ENCODE data around the gene IFT52. TPM values are rescaled to one million over a fixed set of nuclear protein-coding genes. Genes with fewer than 3 reads are reported as not detected.
"Not testable (repeated sequence)": the region's sequence is repeated elsewhere in the genome, so short reads cannot be mapped to it uniquely, and the experiment has no call there.

IFT52 gene
- total RNA-seq, 1 donor from 2014 or later = 19.0 TPM

- Mint-ChIP-seq H3K36me3 (ENCODE audit: low read depth) (no peaks in the 10 kb centered on the region), H3K4me3 (ENCODE audit: low read depth) (no peak overlapping the region), H3K4me1 (ENCODE audit: low read depth) (no peaks in the 10 kb centered on the region), H3K27me3 (ENCODE audit: low read depth) (no peaks in the 10 kb centered on the region), H3K9me3 (no peaks in the 10 kb centered on the region), H3K27ac (no peak overlapping the region)
- intact Hi-C loops (cut with micrococcal nuclease) = no loop called here
- no peak for DNase-seq (ENCODE audit: low spot score)
These were observed 19.0 kb upstream of the IFT52 start for GRCh38 chr20:43571771-43572170.

GRCh38 chr20:43572891-43573290, 17.8 kb upstream of the IFT52 start:
- no peaks in the 10 kb centered on the region for H3K36me3 Mint-ChIP-seq (ENCODE audit: low read depth)
- H3K27me3 Mint-ChIP-seq (ENCODE audit: low read depth) = no peaks in the 10 kb centered on the region
- no peak for DNase-seq (ENCODE audit: low spot score)
- H3K4me3 Mint-ChIP-seq (ENCODE audit: low read depth) = no peak overlapping the region
- no peaks in the 10 kb centered on the region for H3K9me3 Mint-ChIP-seq
- H3K4me1 Mint-ChIP-seq (ENCODE audit: low read depth) = no peaks in the 10 kb centered on the region
- intact Hi-C loops (cut with micrococcal nuclease) = no loop called here
- no peak overlapping the region for H3K27ac Mint-ChIP-seq

- no peak overlapping the region for H3K4me3 Mint-ChIP-seq (ENCODE audit: low read depth)
- intact Hi-C loops (cut with micrococcal nuclease) = no loop called here
- no peaks in the 10 kb centered on the region for H3K27me3 Mint-ChIP-seq (ENCODE audit: low read depth)
These were observed 14.6 kb upstream of the IFT52 start for GRCh38 chr20:43576108-43576507.

GRCh38 chr20:43579861-43580793, 10.6 kb upstream of the IFT52 start:
- H3K4me3 Mint-ChIP-seq (ENCODE audit: low read depth) = no peak overlapping the region
- no peaks in the 10 kb centered on the region for H3K36me3 Mint-ChIP-seq (ENCODE audit: low read depth)
- intact Hi-C loops (cut with micrococcal nuclease) = no loop called here
- H3K27me3 Mint-ChIP-seq (ENCODE audit: low read depth) = peaks cover 4% of the 10 kb centered on the region
- DNase-seq (ENCODE audit: low spot score) = no peak
- H3K4me1 Mint-ChIP-seq (ENCODE audit: low read depth) = no peaks in the 10 kb centered on the region
- H3K27ac Mint-ChIP-seq = no peak overlapping the region
- H3K9me3 Mint-ChIP-seq = no peaks in the 10 kb centered on the region

More at GRCh38 chr20:43576108-43576507, 14.6 kb upstream of the IFT52 start:
- H3K36me3 Mint-ChIP-seq (ENCODE audit: low read depth) = no peaks in the 10 kb centered on the region
- H3K27ac Mint-ChIP-seq = no peak overlapping the region
- no peaks in the 10 kb centered on the region for H3K9me3 Mint-ChIP-seq
- DNase-seq (ENCODE audit: low spot score) = no peak
- H3K4me1 Mint-ChIP-seq (ENCODE audit: low read depth) = no peaks in the 10 kb centered on the region

GRCh38 chr20:43583133-43583864, 7.4 kb upstream of the IFT52 start:
- Mint-ChIP-seq H3K36me3 (ENCODE audit: low read depth) (no peaks in the 10 kb centered on the region), H3K9me3 (no peaks in the 10 kb centered on the region), H3K4me1 (ENCODE audit: low read depth) (no peaks in the 10 kb centered on the region), H3K4me3 (ENCODE audit: low read depth) (no peak overlapping the region), H3K27ac (no peak overlapping the region), H3K27me3 (ENCODE audit: low read depth) (peaks cover 6% of the 10 kb centered on the region)
- intact Hi-C loops (cut with micrococcal nuclease) = no loop called here
- no peak for DNase-seq (ENCODE audit: low spot score)

GRCh38 chr20:43583982-43584432, 6.7 kb upstream of the IFT52 start:
- no peaks in the 10 kb centered on the region for H3K4me1 Mint-ChIP-seq (ENCODE audit: low read depth)
- H3K9me3 Mint-ChIP-seq = no peaks in the 10 kb centered on the region
- H3K27ac Mint-ChIP-seq = no peak overlapping the region
- DNase-seq (ENCODE audit: low spot score) = no peak
- intact Hi-C loops (cut with micrococcal nuclease) = no loop called here
- no peaks in the 10 kb centered on the region for H3K36me3 Mint-ChIP-seq (ENCODE audit: low read depth)
- peaks cover 6% of the 10 kb centered on the region for H3K27me3 Mint-ChIP-seq (ENCODE audit: low read depth)
- no peak overlapping the region for H3K4me3 Mint-ChIP-seq (ENCODE audit: low read depth)

GRCh38 chr20:43584448-43585136, 6.1 kb upstream of the IFT52 start:
- no peak overlapping the region for H3K4me3 Mint-ChIP-seq (ENCODE audit: low read depth)
- no peaks in the 10 kb centered on the region for H3K36me3 Mint-ChIP-seq (ENCODE audit: low read depth)
- intact Hi-C loops (cut with micrococcal nuclease) = no loop called here
- H3K27ac Mint-ChIP-seq = no peak overlapping the region
- no peaks in the 10 kb centered on the region for H3K4me1 Mint-ChIP-seq (ENCODE audit: low read depth)
- DNase-seq (ENCODE audit: low spot score) = no peak
- H3K9me3 Mint-ChIP-seq = no peaks in the 10 kb centered on the region
- H3K27me3 Mint-ChIP-seq (ENCODE audit: low read depth) = peaks cover 6% of the 10 kb centered on the region

GRCh38 chr20:43586641-43587040, 4.1 kb upstream of the IFT52 start:
- peaks cover 12% of the 10 kb centered on the region for H3K4me1 Mint-ChIP-seq (ENCODE audit: low read depth)
- H3K36me3 Mint-ChIP-seq (ENCODE audit: low read depth) = no peaks in the 10 kb centered on the region
- DNase-seq (ENCODE audit: low spot score) = no peak
- no peak overlapping the region for H3K27ac Mint-ChIP-seq
- H3K4me3 Mint-ChIP-seq (ENCODE audit: low read depth) = no peak overlapping the region
- no peaks in the 10 kb centered on the region for H3K9me3 Mint-ChIP-seq
- intact Hi-C loops (cut with micrococcal nuclease) = no loop called here
- peaks cover 6% of the 10 kb centered on the region for H3K27me3 Mint-ChIP-seq (ENCODE audit: low read depth)

GRCh38 chr20:43588526-43588925, 2.2 kb upstream of the IFT52 start:
- intact Hi-C loops (cut with micrococcal nuclease); H3K27me3 Mint-ChIP-seq (ENCODE audit: low read depth); H3K9me3 Mint-ChIP-seq; H3K4me3 Mint-ChIP-seq (ENCODE audit: low read depth); DNase-seq (ENCODE audit: low spot score); H3K27ac Mint-ChIP-seq; H3K36me3 Mint-ChIP-seq (ENCODE audit: low read depth): not testable (repeated sequence)
- H3K4me1 Mint-ChIP-seq (ENCODE audit: low read depth) = peaks cover 12% of the 10 kb centered on the region

- Mint-ChIP-seq H3K27ac (peak overlapping the region; percentile 93), H3K9me3 (no peaks in the 10 kb centered on the region), H3K4me1 (ENCODE audit: low read depth) (peaks cover 12% of the 10 kb centered on the region), H3K36me3 (ENCODE audit: low read depth) (peaks cover 9% of the 10 kb centered on the region), H3K4me3 (ENCODE audit: low read depth) (peak overlapping the region; percentile 87), H3K27me3 (ENCODE audit: low read depth) (peaks cover 2% of the 10 kb centered on the region)
- intact Hi-C loops (cut with micrococcal nuclease) = loop anchor here (1.0 to 5.0 kb wide), 3 partner anchors 75 to 722 kb away; partner anchors contain the start of genes FITM2 and SRSF6
- DNase-seq (ENCODE audit: low spot score) = no peak
These were observed 723 bp upstream of the IFT52 start for GRCh38 chr20:43590036-43590391.

GRCh38 chr20:43601960-43602359, 11.2 kb downstream of the IFT52 start:
- H3K27ac Mint-ChIP-seq; DNase-seq (ENCODE audit: low spot score); intact Hi-C loops (cut with micrococcal nuclease); H3K27me3 Mint-ChIP-seq (ENCODE audit: low read depth); H3K4me3 Mint-ChIP-seq (ENCODE audit: low read depth); H3K9me3 Mint-ChIP-seq; H3K4me1 Mint-ChIP-seq (ENCODE audit: low read depth): not testable (repeated sequence)
- peaks cover 16% of the 10 kb centered on the region for H3K36me3 Mint-ChIP-seq (ENCODE audit: low read depth)

- intact Hi-C loops (cut with micrococcal nuclease) = no loop called here
These were observed 12.4 kb downstream of the IFT52 start for GRCh38 chr20:43603124-43603523.

More at GRCh38 chr20:43603124-43603523, 12.4 kb downstream of the IFT52 start:
- no peaks in the 10 kb centered on the region for H3K9me3 Mint-ChIP-seq
- H3K27me3 Mint-ChIP-seq (ENCODE audit: low read depth) = no peaks in the 10 kb centered on the region
- no peak overlapping the region for H3K27ac Mint-ChIP-seq
- peaks cover 12% of the 10 kb centered on the region for H3K36me3 Mint-ChIP-seq (ENCODE audit: low read depth)
- no peak for DNase-seq (ENCODE audit: low spot score)
- no peaks in the 10 kb centered on the region for H3K4me1 Mint-ChIP-seq (ENCODE audit: low read depth)
- H3K4me3 Mint-ChIP-seq (ENCODE audit: low read depth) = no peak overlapping the region
